Measurements from ENCODE around the gene PPM1H.

DNA sequence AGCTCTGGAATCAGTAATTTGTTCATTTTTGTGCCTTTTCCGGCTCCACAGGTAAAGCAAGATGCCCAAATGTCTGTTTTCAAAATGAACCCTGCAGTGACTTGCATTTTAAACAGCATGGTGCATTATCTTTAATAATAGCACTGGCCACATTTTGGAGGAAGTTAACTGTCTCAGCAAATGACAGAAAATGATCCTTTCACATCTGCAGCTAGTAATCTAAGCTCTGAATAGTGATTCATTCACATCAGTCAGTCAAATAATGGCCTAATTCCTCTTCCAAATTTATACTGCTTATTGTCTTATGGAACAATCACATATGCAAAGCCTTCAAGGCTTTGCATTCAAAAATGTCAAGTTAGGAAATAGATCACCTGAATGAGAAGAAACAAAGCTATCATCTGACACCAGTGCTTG is 75.6 kb downstream of the PPM1H start:
- TF ChIP-seq, protein P1, sequence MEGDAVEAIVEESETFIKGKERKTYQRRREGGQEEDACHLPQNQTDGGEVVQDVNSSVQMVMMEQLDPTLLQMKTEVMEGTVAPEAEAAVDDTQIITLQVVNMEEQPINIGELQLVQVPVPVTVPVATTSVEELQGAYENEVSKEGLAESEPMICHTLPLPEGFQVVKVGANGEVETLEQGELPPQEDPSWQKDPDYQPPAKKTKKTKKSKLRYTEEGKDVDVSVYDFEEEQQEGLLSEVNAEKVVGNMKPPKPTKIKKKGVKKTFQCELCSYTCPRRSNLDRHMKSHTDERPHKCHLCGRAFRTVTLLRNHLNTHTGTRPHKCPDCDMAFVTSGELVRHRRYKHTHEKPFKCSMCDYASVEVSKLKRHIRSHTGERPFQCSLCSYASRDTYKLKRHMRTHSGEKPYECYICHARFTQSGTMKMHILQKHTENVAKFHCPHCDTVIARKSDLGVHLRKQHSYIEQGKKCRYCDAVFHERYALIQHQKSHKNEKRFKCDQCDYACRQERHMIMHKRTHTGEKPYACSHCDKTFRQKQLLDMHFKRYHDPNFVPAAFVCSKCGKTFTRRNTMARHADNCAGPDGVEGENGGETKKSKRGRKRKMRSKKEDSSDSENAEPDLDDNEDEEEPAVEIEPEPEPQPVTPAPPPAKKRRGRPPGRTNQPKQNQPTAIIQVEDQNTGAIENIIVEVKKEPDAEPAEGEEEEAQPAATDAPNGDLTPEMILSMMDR (IDR thresholded peaks at IDR 0.05; ENCODE audit: low read depth, low read length): no peak
- TF ChIP-seq, protein P2, sequence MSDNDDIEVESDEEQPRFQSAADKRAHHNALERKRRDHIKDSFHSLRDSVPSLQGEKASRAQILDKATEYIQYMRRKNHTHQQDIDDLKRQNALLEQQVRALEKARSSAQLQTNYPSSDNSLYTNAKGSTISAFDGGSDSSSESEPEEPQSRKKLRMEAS (IDR thresholded peaks at IDR 0.05; ENCODE audit: low read depth, low read length): no peak
